ENCODE measurements around the gene TBC1D8B. TPM values are rescaled to one million over a fixed set of nuclear protein-coding genes. Genes with fewer than 3 reads are reported as not detected.

TBC1D8B gene
- total RNA-seq, 2 experiments from 2014 or later: 1.4 to 6.1 TPM

DNA sequence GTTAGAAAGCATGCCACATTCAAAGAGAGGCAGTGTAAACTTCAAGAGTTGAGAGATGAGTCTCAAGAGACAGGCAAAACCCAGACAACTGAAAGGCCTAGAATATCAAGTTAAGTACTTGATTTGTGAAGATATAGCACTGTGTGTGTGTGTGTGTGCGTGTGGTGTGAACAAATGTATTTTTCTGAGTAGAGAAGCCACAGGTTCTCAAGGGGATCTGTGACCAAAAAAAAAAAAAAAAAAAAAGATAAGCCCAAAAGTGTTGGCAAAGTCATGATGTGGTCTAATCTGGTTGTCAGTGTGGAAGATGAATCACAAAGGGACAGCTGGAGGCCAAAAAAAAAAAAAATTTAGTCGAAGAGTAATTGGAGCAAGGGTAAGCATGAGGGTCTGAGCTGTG is 96.8 kb downstream of the TBC1D8B start:
- Histone ChIP-seq H3K36me3 (ENCODE audit: insufficient read depth, low read length) (no peaks in the 10 kb centered on the region), H3K79me2 (ENCODE audit: insufficient read depth, low read depth, low read length) (no peaks in the 10 kb centered on the region), H3K9me3 (ENCODE audit: low read length) (no peaks in the 10 kb centered on the region), H3K4me2 (ENCODE audit: low read length) (no peak overlapping the region), H4K20me1 (ENCODE audit: insufficient read depth, low read length) (no peaks in the 10 kb centered on the region), H2AFZ (ENCODE audit: low read length) (no peak overlapping the region), H3K27ac (ENCODE audit: low read depth, low read length, poor library complexity, severe bottlenecking) (no peak overlapping the region), H3K4me1 (ENCODE audit: insufficient read depth, low read length, poor library complexity, severe bottlenecking) (no peaks in the 10 kb centered on the region), H3K9me2 (ENCODE audit: insufficient read depth, low read length) (no peaks in the 10 kb centered on the region), H3K4me3 (ENCODE audit: low read depth, low read length, poor library complexity, severe bottlenecking) (no peak overlapping the region)
- ChIA-PET POLR2A (no interaction called here), CTCF (ENCODE audit: unreplicated experiment) (no interaction called here)
- intact Hi-C loops (cut with micrococcal nuclease; ENCODE audit: unreplicated experiment): loop anchor here (5.0 to 10.0 kb wide), 3 partner anchors 528 to 996 kb away; no protein-coding TSS in a partner anchor
- DNase-seq (ENCODE audit: low spot score): no peak
- TF ChIP-seq, protein P1, sequence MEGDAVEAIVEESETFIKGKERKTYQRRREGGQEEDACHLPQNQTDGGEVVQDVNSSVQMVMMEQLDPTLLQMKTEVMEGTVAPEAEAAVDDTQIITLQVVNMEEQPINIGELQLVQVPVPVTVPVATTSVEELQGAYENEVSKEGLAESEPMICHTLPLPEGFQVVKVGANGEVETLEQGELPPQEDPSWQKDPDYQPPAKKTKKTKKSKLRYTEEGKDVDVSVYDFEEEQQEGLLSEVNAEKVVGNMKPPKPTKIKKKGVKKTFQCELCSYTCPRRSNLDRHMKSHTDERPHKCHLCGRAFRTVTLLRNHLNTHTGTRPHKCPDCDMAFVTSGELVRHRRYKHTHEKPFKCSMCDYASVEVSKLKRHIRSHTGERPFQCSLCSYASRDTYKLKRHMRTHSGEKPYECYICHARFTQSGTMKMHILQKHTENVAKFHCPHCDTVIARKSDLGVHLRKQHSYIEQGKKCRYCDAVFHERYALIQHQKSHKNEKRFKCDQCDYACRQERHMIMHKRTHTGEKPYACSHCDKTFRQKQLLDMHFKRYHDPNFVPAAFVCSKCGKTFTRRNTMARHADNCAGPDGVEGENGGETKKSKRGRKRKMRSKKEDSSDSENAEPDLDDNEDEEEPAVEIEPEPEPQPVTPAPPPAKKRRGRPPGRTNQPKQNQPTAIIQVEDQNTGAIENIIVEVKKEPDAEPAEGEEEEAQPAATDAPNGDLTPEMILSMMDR (conservative IDR thresholded peaks at IDR 0.05; ENCODE audit: low read length): no peak
- no peak for TF ChIP-seq EZH2phosphoT487 (IDR thresholded peaks at IDR 0.05; ENCODE audit: borderline replicate concordance, low read depth, low read length)
- BruUV-seq (replicated peaks): no TSS peak

DNA sequence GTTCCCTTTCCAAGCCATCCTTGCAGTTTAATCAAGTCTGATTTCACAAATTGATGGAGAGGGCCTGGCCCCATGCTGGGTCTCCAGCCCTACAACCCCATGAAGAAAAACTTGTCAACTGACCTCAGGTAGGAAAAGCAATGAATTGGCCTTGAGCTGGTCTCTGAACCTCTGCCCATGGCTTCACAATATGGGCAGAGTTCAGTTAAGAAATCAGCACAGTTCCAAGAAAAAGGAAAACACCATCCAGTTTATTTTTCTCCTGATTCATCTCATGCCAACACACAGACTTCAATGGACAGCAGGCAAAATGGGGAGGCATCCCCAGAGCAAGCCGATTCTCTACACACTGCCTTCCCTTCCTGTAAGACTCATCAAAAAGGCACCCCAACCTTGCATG is 97.4 kb downstream of the TBC1D8B start:
- H3K36me3 ChIP-seq (ENCODE audit: insufficient read depth, low read length): no peaks in the 10 kb centered on the region
- ChIA-PET POLR2A (interaction anchor here (0.5 kb wide), 1 partner anchor 925 kb away, joined by 3 read pairs; no protein-coding TSS in a partner anchor), CTCF (ENCODE audit: unreplicated experiment) (no interaction called here)
- no peaks in the 10 kb centered on the region for H3K9me3 ChIP-seq (ENCODE audit: low read length)
- no peak overlapping the region for H3K4me3 ChIP-seq (ENCODE audit: low read depth, low read length, poor library complexity, severe bottlenecking)
- no peaks in the 10 kb centered on the region for H3K9me2 ChIP-seq (ENCODE audit: insufficient read depth, low read length)
- H3K79me2 ChIP-seq (ENCODE audit: insufficient read depth, low read depth, low read length): no peaks in the 10 kb centered on the region
- no peaks in the 10 kb centered on the region for H4K20me1 ChIP-seq (ENCODE audit: insufficient read depth, low read length)
- no TSS peak for BruUV-seq (replicated peaks)
- H3K4me1 ChIP-seq (ENCODE audit: insufficient read depth, low read length, poor library complexity, severe bottlenecking): no peaks in the 10 kb centered on the region
- H3K4me2 ChIP-seq (ENCODE audit: low read length): no peak overlapping the region
- no peak for DNase-seq (ENCODE audit: low spot score)
- no peak for TF ChIP-seq EZH2phosphoT487 (IDR thresholded peaks at IDR 0.05; ENCODE audit: borderline replicate concordance, low read depth, low read length)
- TF ChIP-seq, protein P1 (conservative IDR thresholded peaks at IDR 0.05; ENCODE audit: low read length): no peak
- no peak overlapping the region for H3K27ac ChIP-seq (ENCODE audit: low read depth, low read length, poor library complexity, severe bottlenecking)
- no peak overlapping the region for H2AFZ ChIP-seq (ENCODE audit: low read length)
- intact Hi-C loops (cut with micrococcal nuclease; ENCODE audit: unreplicated experiment): loop anchor here (5.0 to 10.0 kb wide), 3 partner anchors 527 to 995 kb away; no protein-coding TSS in a partner anchor

- CTCF ChIA-PET (ENCODE audit: unreplicated experiment): no interaction called here
- BruUV-seq (replicated peaks): no TSS peak
- H3K36me3 ChIP-seq (ENCODE audit: insufficient read depth, low read length): no peaks in the 10 kb centered on the region
Measured at GRCh38 chrX:106901341-106901740, 98.9 kb downstream of the TBC1D8B start.

More at GRCh38 chrX:106901341-106901740, 98.9 kb downstream of the TBC1D8B start:
- H3K4me2 ChIP-seq (ENCODE audit: low read length): no peak overlapping the region
- intact Hi-C loops (cut with micrococcal nuclease; ENCODE audit: unreplicated experiment): no loop called here
- no peaks in the 10 kb centered on the region for H4K20me1 ChIP-seq (ENCODE audit: insufficient read depth, low read length)
- H3K9me2 ChIP-seq (ENCODE audit: insufficient read depth, low read length): no peaks in the 10 kb centered on the region
- no peaks in the 10 kb centered on the region for H3K79me2 ChIP-seq (ENCODE audit: insufficient read depth, low read depth, low read length)
- no peaks in the 10 kb centered on the region for H3K9me3 ChIP-seq (ENCODE audit: low read length)
- no peak overlapping the region for H3K4me3 ChIP-seq (ENCODE audit: low read depth, low read length, poor library complexity, severe bottlenecking)
- no peak overlapping the region for H3K27ac ChIP-seq (ENCODE audit: low read depth, low read length, poor library complexity, severe bottlenecking)
- no peak overlapping the region for H2AFZ ChIP-seq (ENCODE audit: low read length)
- no peak for DNase-seq (ENCODE audit: low spot score)
- no peaks in the 10 kb centered on the region for H3K4me1 ChIP-seq (ENCODE audit: insufficient read depth, low read length, poor library complexity, severe bottlenecking)
- TF ChIP-seq, protein P1 (conservative IDR thresholded peaks at IDR 0.05; ENCODE audit: low read length): no peak
- TF ChIP-seq EZH2phosphoT487 (IDR thresholded peaks at IDR 0.05; ENCODE audit: borderline replicate concordance, low read depth, low read length): no peak
- POLR2A ChIA-PET: no interaction called here

Data from OCI-LY7 (cell line).